GM18505 (cell line): ENCODE results near the gene CDCA5.

ENCODE experiments used
- ATAC-seq: cut with Tn5 transposase; IDR thresholded peaks from one replicate; pipeline ENCODE4 v1.9.1; 2021; ENCODE audit not compliant: unreplicated experiment
- POLR2A ChIP-seq: IDR thresholded peaks from 4 replicates; pipeline ENCODE4 v1.6.1; 2011; ENCODE audit warnings: borderline replicate concordance; ENCODE audit not compliant: insufficient read depth, insufficient read length; ENCODE audit errors: extremely low read depth

The CDCA5 gene

GRCh38 chr11:65045728-65046127 is 38.1 kb downstream of the CDCA5 start:
- ATAC-seq, result no peak
- no peak for TF ChIP-seq POLR2A

GRCh38 chr11:65045061-65045460 is 38.8 kb downstream of the CDCA5 start:
- ATAC-seq, result no peak
- TF ChIP-seq POLR2A, result no peak

GRCh38 chr11:65043881-65044501 is 39.8 kb downstream of the CDCA5 start:
- TF ChIP-seq POLR2A, result no peak
- no peak for ATAC-seq

- ATAC-seq, result no peak
- TF ChIP-seq POLR2A, result no peak
Measured at GRCh38 chr11:65042891-65043290, 40.9 kb downstream of the CDCA5 start.

GRCh38 chr11:65040847-65041622 is 42.8 kb downstream of the CDCA5 start, which contains the start of gene SAC3D1:
SAC3D1 (plus strand) TSS chr11:65041210; CDS start chr11:65041293, 83 bp downstream.
- peak; percentile 81 for ATAC-seq
- peak; percentile 62 for TF ChIP-seq POLR2A

GRCh38 chr11:65040520-65040846 is 43.4 kb downstream of the CDCA5 start:
- TF ChIP-seq POLR2A, result no peak
- ATAC-seq, result no peak

- no peak for ATAC-seq
- no peak for TF ChIP-seq POLR2A
Measured at GRCh38 chr11:65036931-65037330, 46.9 kb downstream of the CDCA5 start.

GRCh38 chr11:65035579-65035978 is 48.3 kb downstream of the CDCA5 start:
- TF ChIP-seq POLR2A, result no peak
- ATAC-seq, result no peak

GRCh38 chr11:65034423-65034822 is 49.4 kb downstream of the CDCA5 start:
- ATAC-seq, result no peak
- no peak for TF ChIP-seq POLR2A

- ATAC-seq, result no peak
- no peak for TF ChIP-seq POLR2A
Measured at GRCh38 chr11:65032216-65032615, 51.6 kb downstream of the CDCA5 start.
